Left cardiac atrium (tissue), 4 donors: ENCODE data around the gene FGGY. TPM values are rescaled to one million over a fixed set of nuclear protein-coding genes. Genes with fewer than 3 reads are reported as not detected.
A peak's percentile ranks its signal among the peaks of the same experiment; 100 is the strongest.
"Not testable (repeated sequence)": the region's sequence is repeated elsewhere in the genome, so short reads cannot be mapped to it uniquely, and the experiment has no call there.

Source experiments
- ATAC-seq, 2 donors: fragments of 200-7000 bp; cut with Tn5 transposase; one replicate each; pipeline ENCODE4 v1.9.1; 2020; ENCODE audit warnings: mild to moderate bottlenecking in 2 of 2, moderate library complexity in 2 of 2
- DNase-seq: peaks from one replicate; pipeline ENCODE4 v3.0.0-alpha.2; 2020
- intact Hi-C, 2 donors: fragments of 100-400 bp; cut with DNase I; formaldehyde crosslinking; loops; one replicate each; pipeline versions ENCODE4 v1.14.1 to v1.15.1; 2022 to 2023
- total RNA-seq, 2 donors: library from RNA; stranded (reverse); fragmentation: NEBNext Ultra II Directional; extraction: Animal tissue kit (Norgen Biotek cat#: 25700); gene quantifications; one replicate each; pipeline ENCODE4 v1.2.1, GENCODE V29; 2021
- donor health status: DM: no; HTN: yes; CAD: no.
- donor health status: DM: no; HTN: yes; CAD: no; lungs with severe emphysema.
- donor health status: DM: yes; HTN: yes; CAD: no.
- donor health status: Dilated cardiomyopathy.

The FGGY gene
- total RNA-seq, 2 donors from 2014 or later: 14.0 to 21.6 TPM

DNA sequence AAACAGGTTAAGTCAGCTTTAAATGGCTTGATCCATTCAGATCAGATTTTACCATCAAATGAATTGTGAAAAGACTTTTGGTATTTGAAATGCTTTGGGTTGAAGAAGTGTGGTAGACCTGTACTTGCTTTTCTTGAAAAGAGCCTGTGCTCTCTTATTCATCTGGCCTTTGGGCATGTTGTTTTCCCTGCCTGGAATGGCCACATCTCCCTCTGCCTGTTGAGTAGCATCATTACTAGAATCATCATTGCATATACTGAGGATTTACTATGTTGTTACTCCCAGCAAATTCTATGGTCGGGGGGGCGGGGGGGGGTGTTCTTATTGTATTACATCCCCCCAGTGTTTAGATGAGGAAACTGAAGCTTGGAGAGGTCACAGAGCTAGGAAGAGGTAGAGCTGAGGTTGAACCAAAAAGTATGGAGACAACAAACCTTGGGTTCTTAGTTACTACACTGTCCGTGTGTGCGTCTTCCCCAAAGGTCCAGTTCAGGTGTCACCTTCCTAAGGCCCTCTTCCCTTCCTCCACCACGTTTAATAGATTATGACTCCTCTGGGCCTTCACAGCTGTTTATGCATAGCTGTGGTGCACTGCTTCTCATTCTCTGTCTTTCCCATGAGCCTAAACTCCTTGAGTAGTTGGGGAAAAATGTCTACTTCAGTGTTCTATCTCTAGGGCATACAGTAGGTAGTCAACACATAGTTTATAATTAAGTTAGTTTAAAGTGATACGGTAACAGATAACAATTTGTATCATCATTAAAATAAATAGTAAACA is 271.5 kb downstream of the FGGY start:
- DNase-seq: no peak
- ATAC-seq: no peak
- intact Hi-C loops: no loop called here

DNA sequence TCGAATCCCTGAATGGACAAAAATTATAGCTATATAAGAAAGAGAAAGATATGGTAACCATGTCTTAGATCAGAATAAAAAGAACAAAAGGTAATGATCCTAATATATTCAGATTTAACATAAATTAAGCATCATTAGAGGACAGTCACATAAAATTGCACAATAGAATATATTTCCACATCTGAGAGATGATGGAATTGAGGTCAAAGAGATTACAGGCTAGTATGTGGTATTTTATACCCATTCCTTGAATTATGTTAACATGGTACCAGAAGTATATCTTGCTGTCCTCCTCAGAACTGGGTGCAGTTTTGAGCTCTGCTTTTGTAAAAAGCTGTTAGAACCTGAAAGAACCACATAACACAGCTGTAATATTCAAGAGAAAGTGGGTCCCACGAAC is 272.3 kb downstream of the FGGY start:
- ATAC-seq (no peak), DNase-seq (no peak)
- intact Hi-C loops: no loop called here

DNA sequence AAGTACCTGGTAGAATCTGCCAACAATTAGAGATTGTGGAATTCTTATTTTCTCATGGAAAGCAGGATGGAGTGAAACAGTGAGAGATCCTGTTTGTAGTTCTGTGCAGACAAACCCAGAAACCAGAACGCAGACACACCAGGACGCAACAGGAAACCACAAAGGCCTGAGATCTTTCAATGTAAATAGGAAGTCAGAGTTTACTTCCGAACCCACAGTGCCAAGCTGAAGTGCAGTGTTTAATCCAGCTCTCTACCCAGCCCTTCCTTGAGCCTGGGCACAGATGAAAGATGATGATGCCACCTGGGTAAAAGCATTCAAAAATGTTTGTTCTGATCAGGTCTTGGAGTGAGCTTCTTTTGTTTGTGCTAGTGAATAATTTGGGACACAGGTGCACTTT is 273.6 kb downstream of the FGGY start:
- intact Hi-C loops: no loop called here
- ATAC-seq: peak; percentile 34 to 49
- no peak for DNase-seq

DNA sequence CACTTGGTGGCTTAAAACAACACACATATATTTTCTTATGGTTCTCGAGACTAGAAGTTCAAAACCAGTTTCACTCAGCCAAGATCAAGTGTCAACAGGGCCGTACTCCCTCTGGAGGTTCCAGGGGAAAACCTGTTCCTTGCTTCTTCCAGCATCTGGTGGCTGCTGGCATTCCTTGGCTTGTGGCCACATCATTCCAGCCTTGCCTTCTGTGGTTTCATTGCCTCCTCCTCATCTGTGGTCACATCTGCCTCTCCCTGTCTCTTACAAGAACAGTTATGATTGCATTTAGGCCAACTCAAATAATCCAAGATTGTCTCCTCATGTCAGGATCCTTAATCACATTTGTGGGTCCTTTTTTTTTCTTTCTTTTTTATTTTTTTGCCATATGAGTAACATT is 277.2 kb downstream of the FGGY start:
- no peak for ATAC-seq
- no peak for DNase-seq
- intact Hi-C loops: no loop called here

DNA sequence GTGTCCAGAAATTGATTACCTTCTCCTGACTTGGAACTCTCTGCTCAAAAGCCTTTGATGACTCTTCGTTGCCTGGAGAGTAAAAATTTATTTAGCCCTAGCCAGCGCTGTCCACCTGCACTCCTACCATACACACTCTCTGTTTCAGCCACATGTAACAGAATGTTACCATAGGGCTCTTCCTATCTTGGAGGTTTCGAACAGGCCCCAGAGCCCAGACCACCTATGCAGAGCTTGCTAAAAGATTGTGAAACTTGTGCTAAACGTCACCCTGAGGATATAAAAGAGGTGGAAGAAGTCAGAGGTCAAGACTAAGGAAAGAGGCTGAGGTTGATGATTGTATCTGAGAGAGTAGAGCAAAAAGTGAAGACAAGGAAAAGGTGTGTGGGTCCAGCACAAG is 280.9 kb downstream of the FGGY start:
- intact Hi-C loops: no loop called here
- no peak for DNase-seq
- ATAC-seq: no peak

DNA sequence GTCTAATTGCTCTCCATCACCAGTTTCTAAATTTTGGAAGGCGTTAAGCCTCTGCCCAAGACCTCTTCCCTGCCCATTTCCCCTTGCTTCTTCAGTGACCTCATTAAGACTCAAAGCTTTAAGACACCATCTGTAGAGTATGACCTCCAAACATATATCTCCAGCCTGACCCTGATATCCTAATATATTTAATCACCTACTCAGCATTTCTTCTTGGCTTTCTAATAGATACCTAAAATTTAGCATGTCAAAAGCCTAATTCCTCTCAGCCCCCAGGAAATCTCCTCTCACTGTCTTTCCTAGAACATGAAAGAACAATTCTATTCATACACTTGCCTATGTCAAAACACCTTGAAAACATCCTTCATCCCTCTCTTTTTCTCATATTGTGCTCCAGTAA is 282.3 kb downstream of the FGGY start:
- intact Hi-C loops: no loop called here
- DNase-seq (no peak), ATAC-seq (no peak)

DNA sequence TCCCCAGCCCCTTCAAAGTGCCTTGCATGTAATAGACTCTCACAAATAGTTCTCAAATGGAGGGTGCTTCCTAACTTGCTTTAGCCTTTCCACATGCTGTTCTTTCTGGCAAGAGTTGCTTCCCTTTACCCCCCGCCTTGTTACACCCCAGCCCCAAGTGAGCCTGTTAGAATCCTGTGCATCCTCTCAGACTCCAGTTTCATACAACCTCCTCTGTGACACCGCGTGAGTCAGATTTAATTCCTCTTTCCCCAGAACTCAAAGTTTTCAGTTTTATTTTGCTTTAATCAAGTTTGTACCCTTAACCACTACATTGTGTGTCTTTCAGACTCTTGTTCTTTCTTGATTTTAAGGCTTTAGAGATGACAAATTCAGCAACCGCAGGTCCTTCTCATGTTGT is 283.4 kb downstream of the FGGY start:
- ATAC-seq (peak in 1 of 2 donors; percentile 57), DNase-seq (no peak)
- intact Hi-C loops: no loop called here

DNA sequence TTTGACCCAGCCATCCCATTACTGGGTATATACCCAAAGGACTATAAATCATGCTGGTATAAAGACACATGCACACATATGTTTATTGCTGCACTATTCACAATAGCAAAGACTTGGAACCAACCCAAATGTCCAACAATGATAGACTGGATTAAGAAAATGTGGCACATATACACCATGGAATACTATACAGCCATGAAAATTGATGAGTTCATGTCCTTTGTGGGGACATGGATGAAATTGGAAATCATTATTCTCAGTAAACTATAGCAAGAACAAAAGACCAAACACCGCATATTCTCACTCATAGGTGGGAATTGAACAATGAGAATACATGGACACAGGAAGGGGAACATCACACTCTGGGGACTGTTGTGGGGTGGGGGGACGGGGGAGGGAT is 295.5 kb downstream of the FGGY start:
- intact Hi-C loops, ATAC-seq: not testable (repeated sequence)

DNA sequence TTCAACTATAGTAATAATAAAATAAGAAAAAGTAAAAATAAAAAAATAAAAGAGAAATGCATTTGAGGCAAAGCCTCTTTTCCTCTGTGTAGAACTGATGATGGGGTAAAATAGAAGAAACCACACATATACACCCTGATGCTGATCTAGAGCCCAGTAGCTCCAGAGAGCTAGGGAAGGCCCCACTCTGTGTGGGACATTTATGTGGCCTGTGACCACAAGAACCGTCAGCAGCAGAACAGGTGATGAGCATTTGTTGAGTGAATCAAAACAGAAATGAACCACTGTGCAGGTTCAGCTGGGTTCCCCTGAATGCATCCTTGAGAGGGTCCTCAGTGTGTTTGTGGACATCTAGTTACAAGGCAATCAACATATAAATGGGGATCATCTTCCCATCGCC is 296.0 kb downstream of the FGGY start:
- intact Hi-C loops: no loop called here
- no peak for DNase-seq
- ATAC-seq: no peak

More for the DNA sequence above, 295.5 kb downstream of the FGGY start:
- not testable (repeated sequence) for DNase-seq

DNA sequence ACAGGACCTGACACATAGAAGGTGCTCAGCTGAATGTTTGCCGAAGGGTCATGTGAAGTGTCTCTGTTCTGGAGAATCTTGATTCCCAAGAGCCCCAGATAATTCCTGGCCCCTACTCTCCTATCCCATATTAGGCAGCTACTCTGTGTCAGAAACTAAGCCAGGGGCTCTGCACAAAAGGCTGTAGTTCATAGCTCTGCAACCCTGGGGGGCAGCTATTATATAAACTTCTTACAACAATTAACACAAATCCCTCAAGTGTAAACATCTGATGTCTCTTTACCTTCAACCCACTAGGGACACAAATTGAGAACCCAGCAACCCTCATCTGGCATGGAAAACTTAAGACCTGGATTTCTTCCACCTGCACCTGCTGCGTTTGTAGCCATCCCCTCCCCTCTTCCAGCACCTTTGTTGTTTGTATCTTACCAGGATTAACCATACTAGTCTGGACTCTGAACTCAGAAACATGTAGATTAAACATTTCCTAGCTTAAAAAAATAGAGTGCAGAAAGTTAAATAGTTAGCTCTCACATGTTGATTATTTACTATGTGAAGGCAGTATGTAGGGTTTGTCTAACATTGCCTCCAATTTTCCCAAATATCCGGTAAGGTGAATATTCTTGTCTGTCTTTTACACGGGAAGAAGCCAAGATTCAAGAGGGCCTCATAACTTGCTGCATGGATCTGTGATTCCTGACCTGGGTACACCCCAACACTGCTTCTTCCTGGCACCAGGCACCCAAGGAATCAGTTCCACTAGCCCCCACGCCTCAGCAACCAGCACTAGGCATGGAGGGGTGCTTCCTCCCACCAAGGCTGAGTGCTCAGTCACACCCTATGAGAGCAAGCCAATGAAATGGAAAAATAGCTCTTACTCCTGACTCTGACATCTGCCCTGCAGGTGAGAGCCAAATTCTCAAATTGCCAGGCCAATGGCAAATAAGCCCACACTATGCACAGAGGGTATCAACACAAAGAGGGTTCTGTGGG is 297.2 kb downstream of the FGGY start:
- DNase-seq (no peak), ATAC-seq (no peak)
- intact Hi-C loops: no loop called here

DNA sequence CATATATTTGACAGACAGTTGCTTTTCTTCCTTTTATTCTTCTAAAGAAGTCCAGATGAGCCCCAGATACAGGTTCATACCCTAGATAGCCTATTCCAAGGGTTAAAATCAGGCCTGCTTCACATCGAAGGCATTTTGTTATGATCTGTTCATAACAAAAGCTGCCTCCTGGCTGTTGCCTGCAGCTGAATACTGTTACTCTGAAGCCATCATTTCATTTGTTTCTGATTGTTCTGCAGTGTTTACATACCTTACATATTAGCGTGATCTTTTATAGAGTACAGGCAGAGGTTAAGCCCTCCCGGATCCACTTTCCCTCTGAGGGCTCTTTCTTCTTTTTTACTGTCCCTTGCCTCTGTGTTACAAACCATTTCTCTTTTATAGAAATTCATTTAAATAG is 298.9 kb downstream of the FGGY start:
- intact Hi-C loops: no loop called here
- DNase-seq: no peak
- ATAC-seq: no peak

DNA sequence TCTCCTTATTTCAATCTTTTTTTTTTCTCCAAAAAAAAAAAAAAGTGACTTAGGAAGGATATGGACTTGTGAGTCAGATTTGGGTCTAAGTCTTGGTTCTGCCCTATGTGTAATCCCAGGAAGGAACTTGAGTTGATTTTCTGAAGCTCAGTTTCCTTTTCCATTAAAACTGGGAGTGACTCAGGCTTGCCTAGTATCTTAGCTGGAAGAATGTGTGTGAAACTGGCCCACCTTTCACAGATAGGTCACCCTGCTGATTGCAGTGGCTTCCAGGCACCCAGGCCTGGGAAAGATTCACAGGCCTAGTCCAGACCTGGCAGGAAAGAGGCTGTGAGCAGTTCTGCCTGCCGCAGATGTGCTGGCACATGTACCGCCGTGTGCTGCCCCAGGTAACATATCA is 299.5 kb downstream of the FGGY start:
- ATAC-seq (peak; percentile 62 to 82), DNase-seq (peak; percentile 56)
- intact Hi-C loops: no loop called here

DNA sequence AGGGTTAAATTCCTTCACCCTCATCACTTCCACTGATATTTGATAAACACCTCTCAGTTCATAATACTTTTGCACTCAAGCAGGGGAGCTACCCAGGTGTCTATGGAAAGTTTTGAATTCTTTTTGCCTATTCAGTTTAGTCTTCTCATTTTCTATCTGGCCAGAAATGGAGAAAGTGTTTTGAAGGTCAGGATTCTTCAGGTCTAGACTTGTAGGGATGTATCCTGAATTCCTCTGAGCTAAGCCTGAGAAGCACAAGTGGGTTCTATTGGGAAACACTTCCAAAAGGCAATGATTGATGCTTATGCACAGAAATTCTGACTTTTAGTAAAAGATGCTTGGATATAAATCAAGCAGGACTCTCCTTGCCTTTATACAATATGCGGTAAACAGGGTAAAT is 300.1 kb downstream of the FGGY start:
- DNase-seq (no peak), ATAC-seq (no peak)
- intact Hi-C loops: no loop called here

DNA sequence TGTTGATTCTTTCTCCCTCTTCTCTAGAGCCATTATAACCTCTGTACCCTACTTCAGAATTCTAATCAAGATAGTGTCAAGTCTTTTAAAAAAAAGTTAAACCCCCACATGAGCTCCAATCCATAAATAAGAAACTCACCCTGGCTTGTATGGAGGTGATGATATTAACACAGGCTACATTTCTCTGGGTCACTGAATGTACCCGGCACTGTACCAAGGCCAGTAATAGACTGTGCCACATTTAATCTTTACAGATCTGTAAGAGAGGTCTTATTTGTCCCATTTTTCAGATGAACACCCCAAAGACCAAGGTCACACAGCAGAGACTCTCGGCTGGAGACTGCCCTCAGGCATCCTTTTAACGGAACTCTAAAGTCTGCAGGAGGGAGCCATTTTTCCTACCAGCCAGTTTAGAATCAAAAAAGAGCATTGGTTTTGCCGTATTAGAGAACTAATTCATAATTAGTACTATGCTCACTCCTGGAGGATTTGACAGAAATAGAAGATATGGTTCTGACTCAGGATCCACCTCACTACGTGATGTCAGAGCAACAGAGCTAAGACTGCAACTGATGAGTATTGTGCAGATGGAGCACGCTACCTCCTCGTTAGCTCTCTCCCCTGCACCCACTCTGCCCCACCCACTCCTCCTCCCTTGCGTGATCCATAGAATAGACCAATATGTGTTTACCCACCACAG is 300.7 kb downstream of the FGGY start:
- no peak for ATAC-seq
- intact Hi-C loops: no loop called here

DNA sequence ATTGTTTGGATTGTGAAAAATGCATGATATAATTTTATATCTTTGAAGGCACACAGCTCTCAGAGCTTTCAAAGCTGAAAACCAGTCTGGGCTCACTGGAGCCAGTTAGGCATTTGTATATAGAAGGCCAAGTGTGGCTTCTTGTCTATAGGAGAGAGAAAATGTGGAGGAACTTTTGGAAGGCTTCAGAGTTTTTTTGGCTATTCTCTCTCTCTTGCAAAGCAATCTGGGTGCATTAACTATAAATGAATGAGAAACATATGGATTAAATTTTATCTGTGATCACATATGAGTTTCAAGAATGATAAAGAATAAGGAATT is 301.2 kb downstream of the FGGY start:
- no peak for DNase-seq
- intact Hi-C loops: no loop called here
- ATAC-seq: no peak

More for the DNA sequence above, 300.7 kb downstream of the FGGY start:
- DNase-seq: no peak

DNA sequence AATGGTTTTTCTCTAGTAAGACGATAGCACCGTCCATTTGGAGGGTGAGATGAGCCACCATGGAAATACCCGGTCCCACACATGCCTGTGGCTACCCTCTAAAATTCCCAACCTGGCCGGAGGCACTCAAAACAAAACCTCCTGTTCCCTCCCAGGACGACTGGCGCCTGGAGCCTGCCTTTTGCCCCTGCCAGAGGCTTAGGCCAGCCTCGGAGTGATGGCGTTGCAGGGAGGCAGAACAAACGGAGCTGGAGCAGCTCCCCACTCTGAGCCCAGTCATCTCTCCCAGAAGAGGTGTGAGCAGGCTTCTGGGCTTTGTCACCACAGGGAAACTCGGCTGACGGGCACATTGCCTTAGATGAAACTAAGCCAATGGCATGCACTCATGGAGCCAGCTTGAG is 304.1 kb downstream of the FGGY start:
- peak; percentile 83 to 89 for ATAC-seq
- intact Hi-C loops: no loop called here
- DNase-seq: peak; percentile 37

DNA sequence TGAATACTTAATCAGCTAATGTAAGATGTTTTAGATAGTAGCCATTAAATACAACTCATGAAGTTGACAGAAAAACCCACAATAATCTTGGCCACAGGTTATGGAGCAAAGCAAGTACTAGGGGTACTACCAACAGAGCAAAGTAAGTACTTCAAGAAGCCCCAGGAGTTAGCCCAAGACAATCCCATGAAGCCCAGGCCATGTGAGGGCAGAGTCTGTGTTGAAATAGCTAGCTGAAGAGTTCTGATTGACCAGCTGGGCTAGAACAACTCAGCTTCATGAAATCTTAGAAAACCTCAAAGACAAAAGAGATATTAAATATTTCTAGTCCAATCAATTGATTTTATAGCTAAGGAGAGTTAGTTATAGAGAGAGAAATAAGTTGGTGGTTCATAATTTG is 304.9 kb downstream of the FGGY start:
- ATAC-seq (no peak), DNase-seq (no peak)
- intact Hi-C loops: no loop called here

DNA sequence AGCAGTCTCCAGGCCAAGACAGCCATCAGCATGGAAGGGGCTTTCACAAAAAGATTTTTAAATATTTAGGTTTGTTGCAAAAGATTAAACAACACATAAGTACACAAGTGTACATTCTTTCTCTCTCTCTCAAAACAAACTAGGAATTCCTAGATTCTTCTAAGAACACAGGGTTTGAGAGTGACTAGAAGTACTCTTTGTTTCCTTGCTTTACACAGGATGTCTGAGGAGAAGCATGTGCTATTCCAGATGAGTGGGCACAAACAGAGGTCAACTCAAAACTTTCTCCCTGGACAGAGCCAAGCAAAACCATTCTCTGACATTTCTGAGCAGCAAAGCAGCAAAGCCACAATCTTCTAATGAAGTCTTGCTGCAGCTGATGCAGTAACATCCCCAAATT is 307.3 kb downstream of the FGGY start:
- DNase-seq (no peak), ATAC-seq (no peak)
- intact Hi-C loops: no loop called here

DNA sequence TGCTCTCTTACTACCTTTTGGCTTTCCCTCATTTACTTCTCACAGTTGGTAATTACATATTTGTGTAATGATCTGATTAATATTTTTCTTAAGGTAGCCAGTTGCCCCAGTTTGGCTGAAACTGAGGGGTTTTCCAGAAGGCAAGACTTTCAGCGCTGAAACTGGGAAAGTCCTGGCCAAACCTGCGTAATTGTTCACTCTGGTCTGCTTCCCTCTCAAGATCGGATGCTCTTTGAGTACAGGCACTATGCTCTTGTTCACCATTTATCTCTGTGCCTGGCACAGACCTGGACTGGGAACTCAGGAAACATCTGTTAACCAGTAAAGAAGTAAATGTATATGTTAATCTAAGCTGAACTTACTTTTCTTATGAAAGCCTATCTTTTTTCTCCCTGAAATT is 308.3 kb downstream of the FGGY start:
- ATAC-seq (no peak), DNase-seq (no peak)
- intact Hi-C loops: no loop called here

DNA sequence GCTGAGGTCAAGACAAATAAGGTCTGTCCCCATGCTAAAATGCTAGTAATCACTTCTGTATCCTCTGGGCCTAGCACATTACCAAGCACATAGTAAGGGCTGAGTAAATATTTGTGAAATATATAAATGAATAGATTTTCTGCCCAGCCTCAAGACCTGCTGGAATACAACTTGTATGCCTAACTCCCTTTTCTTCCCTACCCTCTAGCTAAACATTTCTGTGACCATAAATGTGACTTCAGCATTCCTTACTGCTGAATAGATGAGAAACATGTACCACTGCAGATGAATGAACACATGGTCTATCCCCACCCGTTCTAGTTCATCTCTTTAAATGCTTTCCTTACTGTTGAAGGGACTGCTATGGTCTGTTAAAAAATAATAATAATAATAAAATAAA is 308.9 kb downstream of the FGGY start:
- intact Hi-C loops: no loop called here
- DNase-seq (no peak), ATAC-seq (no peak)
